Measurements from ENCODE around the gene TTLL7. TPM values are rescaled to one million over a fixed set of nuclear protein-coding genes. Genes with fewer than 3 reads are reported as not detected.
A peak's percentile ranks its signal among the peaks of the same experiment; 100 is the strongest.

The TTLL7 gene
- total and polyA plus RNA-seq, 9 donors, result 14.0 to 35.0 (median 22.1) TPM

DNA sequence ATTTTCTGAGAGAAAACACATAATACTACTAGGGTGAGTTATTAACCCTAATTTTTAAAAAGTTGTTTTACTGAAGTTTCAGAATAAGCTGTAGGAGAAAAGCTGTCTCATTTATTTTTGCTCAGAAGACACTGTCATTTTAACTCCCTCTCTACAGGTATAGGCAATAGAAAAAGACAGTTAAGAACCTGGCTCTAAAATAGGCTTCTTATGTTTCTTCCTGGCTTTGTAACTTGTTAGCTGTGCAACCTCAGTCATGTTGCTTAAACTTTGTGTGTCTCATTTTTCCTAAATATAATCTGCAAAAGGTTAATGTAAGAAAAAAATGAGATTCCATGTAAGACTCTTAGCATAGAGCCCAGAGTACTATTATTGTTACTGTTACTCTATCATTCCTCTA is 64.4 kb downstream of the TTLL7 start:
- H3K4me3 ChIP-seq (ENCODE audit: low read length), result no peak overlapping the region
- H3K9me3 ChIP-seq (replicated peaks; ENCODE audit: control insufficient read depth, low read depth, low read length), result no peaks in the 10 kb centered on the region
- H3K36me3 ChIP-seq (ENCODE audit: control insufficient read depth, insufficient read depth, low read length), result peaks cover 6% of the 10 kb centered on the region
- no peak for DNase-seq
- no peaks in the 10 kb centered on the region for H3K4me1 ChIP-seq (ENCODE audit: control insufficient read depth, insufficient read depth, low read length)
- H3K27me3 ChIP-seq (ENCODE audit: control insufficient read depth, insufficient read depth, low read length), result no peaks in the 10 kb centered on the region
- H3K27ac ChIP-seq (ENCODE audit: low read length), result no peak overlapping the region

DNA sequence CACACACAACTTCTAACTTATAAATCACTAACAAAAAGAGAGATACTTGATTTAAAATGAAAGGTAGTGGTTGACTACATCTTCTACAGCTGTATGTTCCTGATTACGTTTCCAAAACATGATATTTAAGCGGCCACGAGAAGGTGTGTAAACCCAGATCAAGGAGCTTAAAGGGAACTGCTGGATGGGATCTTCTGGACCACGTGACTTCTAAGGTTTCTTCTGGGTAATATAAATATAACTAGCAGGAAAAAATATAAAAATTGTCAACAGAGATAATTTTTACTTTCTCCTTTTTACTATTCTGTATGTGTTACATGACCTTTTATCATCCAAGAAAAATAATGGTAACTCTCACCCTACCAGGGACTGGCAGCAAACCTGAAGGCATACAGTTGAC is 66.2 kb downstream of the TTLL7 start:
- 80% methylated on average over 1 of the region's 4 CpGs for WGBS (ENCODE audit: insufficient coverage)
- H3K27me3 ChIP-seq (ENCODE audit: control insufficient read depth, insufficient read depth, low read length), result no peaks in the 10 kb centered on the region

DNA sequence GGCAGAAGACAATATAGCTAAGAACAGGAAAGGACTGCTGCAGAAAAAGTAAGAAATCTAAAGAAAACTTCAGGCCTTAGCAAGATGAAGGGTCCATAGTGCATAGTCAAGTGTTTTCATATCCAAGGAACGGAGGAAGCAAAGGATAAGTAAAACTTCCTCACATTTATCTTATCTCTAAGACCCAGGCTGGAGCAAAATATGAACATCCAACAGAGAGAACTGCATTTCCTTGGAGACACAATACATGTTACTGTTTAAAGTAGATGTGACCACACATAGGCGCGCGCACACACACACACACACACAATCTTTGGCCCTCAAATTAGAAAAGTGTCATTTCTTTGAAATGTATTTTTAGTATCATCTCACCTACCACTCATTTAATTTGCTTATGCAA is 66.7 kb downstream of the TTLL7 start:
- Histone ChIP-seq H3K36me3 (ENCODE audit: control insufficient read depth, insufficient read depth, low read length) (peaks cover 2% of the 10 kb centered on the region), H3K9me3 (replicated peaks; ENCODE audit: control insufficient read depth, low read depth, low read length) (no peaks in the 10 kb centered on the region), H3K27me3 (ENCODE audit: control insufficient read depth, insufficient read depth, low read length) (no peaks in the 10 kb centered on the region), H3K27ac (ENCODE audit: low read length) (no peak overlapping the region), H3K4me1 (ENCODE audit: control insufficient read depth, insufficient read depth, low read length) (no peaks in the 10 kb centered on the region), H3K4me3 (ENCODE audit: low read length) (no peak overlapping the region)
- WGBS (ENCODE audit: insufficient coverage), result no CpG with 5 or more reads among the region's 4 CpGs
- DNase-seq, result no peak

More for the DNA sequence above, 66.2 kb downstream of the TTLL7 start:
- Histone ChIP-seq H3K4me3 (ENCODE audit: low read length) (no peak overlapping the region), H3K36me3 (ENCODE audit: control insufficient read depth, insufficient read depth, low read length) (peaks cover 6% of the 10 kb centered on the region), H3K27ac (ENCODE audit: low read length) (no peak overlapping the region), H3K4me1 (ENCODE audit: control insufficient read depth, insufficient read depth, low read length) (no peaks in the 10 kb centered on the region), H3K9me3 (replicated peaks; ENCODE audit: control insufficient read depth, low read depth, low read length) (no peaks in the 10 kb centered on the region)
- DNase-seq, result no peak

DNA sequence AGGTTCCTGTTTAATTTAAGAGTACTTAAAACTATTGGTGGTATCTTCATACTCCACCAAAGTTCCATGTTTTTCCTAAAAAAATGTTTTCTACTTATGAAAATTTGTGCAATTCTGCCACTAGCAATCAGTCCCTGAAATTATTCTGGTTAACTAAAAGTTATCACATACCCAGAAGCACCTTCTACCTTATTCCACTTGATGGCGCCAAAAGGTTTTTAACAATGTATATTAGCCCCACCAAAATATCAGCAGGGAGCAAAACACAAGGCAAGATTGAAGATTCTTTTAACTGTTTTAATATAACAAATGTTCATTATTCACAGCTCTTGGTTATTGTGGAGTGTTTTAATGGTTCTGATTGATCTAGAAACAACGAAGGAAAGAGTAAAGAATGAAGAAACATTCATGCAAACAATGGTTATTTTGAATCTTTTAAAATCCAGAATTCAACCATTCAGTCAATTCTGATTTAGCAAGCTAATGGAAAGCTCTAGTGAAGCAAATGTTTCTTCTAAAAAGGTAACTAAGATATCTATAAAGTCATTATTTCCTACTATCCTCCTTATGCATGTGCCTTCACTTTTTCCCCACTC is 67.2 kb downstream of the TTLL7 start:
- WGBS (ENCODE audit: insufficient coverage), result no CpG with 5 or more reads among the region's 2 CpGs
- H3K27ac ChIP-seq (ENCODE audit: low read length), result no peak overlapping the region
- H3K9me3 ChIP-seq (replicated peaks; ENCODE audit: control insufficient read depth, low read depth, low read length), result no peaks in the 10 kb centered on the region
- DNase-seq, result peak; percentile 73
- H3K27me3 ChIP-seq (ENCODE audit: control insufficient read depth, insufficient read depth, low read length), result no peaks in the 10 kb centered on the region
- no peaks in the 10 kb centered on the region for H3K4me1 ChIP-seq (ENCODE audit: control insufficient read depth, insufficient read depth, low read length)
- no peak overlapping the region for H3K4me3 ChIP-seq (ENCODE audit: low read length)
- peaks cover 2% of the 10 kb centered on the region for H3K36me3 ChIP-seq (ENCODE audit: control insufficient read depth, insufficient read depth, low read length)

DNA sequence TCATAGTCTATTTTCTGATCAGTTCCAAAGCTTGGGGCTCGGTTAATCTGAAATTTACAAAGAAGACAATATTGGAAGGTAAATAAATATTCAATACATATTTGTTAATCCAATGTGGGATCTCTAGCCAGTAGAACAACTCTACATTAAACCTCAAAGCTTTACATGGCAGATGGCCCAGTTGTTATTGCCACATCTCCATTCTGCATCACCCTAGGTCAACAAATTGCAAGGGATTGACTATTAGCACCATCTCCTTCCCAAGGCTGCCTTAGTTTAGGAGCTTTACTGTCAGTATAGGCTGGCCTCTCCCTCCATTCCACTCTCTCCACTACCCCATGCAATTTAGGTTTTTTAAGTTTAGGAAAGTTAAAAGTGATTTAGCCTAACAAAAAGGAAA is 69.7 kb downstream of the TTLL7 start:
- no peaks in the 10 kb centered on the region for H3K27me3 ChIP-seq (ENCODE audit: control insufficient read depth, insufficient read depth, low read length)
- DNase-seq, result no peak
- no peaks in the 10 kb centered on the region for H3K4me1 ChIP-seq (ENCODE audit: control insufficient read depth, insufficient read depth, low read length)
- H3K4me3 ChIP-seq (ENCODE audit: low read length), result no peak overlapping the region
- no peak overlapping the region for H3K27ac ChIP-seq (ENCODE audit: low read length)
- no peaks in the 10 kb centered on the region for H3K9me3 ChIP-seq (replicated peaks; ENCODE audit: control insufficient read depth, low read depth, low read length)
- peaks cover 7% of the 10 kb centered on the region for H3K36me3 ChIP-seq (ENCODE audit: control insufficient read depth, insufficient read depth, low read length)
- WGBS (ENCODE audit: insufficient coverage), result no CpG with 5 or more reads among the region's 1 CpG

DNA sequence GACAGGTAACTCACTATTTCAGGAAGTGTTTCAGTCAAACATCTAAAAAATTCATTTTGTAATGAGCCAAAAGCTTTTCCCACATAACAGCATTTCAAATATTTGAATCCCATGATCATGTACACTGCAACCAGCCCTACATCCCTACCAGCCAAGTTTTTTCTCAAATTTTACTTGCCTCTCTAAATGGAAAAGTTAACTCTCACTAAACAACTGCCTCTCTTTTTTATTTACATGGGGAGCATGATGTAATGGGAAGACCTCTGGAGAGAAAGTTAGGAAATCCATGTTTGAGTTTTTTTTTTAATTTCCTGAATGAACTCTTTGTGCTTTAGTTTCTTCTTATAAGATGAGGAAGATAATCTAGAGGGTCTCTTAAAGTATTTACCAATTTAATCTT is 70.5 kb downstream of the TTLL7 start:
- no peak overlapping the region for H3K4me3 ChIP-seq (ENCODE audit: low read length)
- peaks cover 7% of the 10 kb centered on the region for H3K36me3 ChIP-seq (ENCODE audit: control insufficient read depth, insufficient read depth, low read length)
- H3K27me3 ChIP-seq (ENCODE audit: control insufficient read depth, insufficient read depth, low read length), result no peaks in the 10 kb centered on the region
- no peaks in the 10 kb centered on the region for H3K9me3 ChIP-seq (replicated peaks; ENCODE audit: control insufficient read depth, low read depth, low read length)
- DNase-seq, result peak; percentile 8
- no peak overlapping the region for H3K27ac ChIP-seq (ENCODE audit: low read length)
- no peaks in the 10 kb centered on the region for H3K4me1 ChIP-seq (ENCODE audit: control insufficient read depth, insufficient read depth, low read length)

DNA sequence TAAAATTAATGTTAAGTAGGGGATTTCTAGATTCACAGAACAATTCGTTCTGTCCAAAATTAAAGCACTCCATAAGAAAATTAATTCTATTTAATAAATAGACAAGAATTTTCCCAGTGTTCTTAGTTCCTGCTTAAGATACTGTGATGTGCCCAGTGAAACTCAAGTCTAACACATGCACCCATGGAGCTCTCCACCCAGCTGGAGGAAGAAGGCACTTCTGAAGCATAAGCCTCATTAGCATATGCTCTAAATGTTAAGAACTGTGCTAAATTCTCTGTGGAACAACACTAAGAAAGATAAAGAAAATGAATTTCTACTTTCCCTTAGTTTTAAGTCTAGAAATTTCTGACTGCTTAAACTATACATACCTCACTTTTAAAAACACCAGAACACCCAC is 71.2 kb downstream of the TTLL7 start:
- no peaks in the 10 kb centered on the region for H3K27me3 ChIP-seq (ENCODE audit: control insufficient read depth, insufficient read depth, low read length)
- no CpG with 5 or more reads among the region's 1 CpG for WGBS (ENCODE audit: insufficient coverage)

DNA sequence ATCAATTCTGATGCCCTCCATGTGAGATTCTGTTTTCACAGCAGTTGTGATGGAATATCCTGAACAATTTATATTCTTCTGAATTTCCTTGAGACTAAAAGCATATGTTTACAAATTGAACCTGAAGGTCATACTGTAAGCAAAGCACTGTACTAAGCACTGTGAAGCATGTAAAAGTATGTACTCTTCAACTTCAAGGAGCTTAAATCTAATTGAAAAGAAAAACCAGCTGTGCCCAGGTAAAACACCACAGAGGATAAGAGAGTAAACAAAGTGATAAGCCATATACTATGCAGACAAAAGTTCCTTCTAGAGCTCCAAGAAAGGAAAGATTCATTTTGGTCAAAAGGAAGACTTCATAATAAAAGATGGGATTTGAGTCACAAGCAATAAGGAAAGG is 71.9 kb downstream of the TTLL7 start:
- Histone ChIP-seq H3K4me3 (ENCODE audit: low read length) (no peak overlapping the region), H3K27me3 (ENCODE audit: control insufficient read depth, insufficient read depth, low read length) (no peaks in the 10 kb centered on the region), H3K4me1 (ENCODE audit: control insufficient read depth, insufficient read depth, low read length) (no peaks in the 10 kb centered on the region), H3K9me3 (replicated peaks; ENCODE audit: control insufficient read depth, low read depth, low read length) (no peaks in the 10 kb centered on the region), H3K27ac (ENCODE audit: low read length) (no peak overlapping the region), H3K36me3 (ENCODE audit: control insufficient read depth, insufficient read depth, low read length) (peaks cover 6% of the 10 kb centered on the region)
- DNase-seq, result no peak

More for the DNA sequence above, 71.2 kb downstream of the TTLL7 start:
- H3K36me3 ChIP-seq (ENCODE audit: control insufficient read depth, insufficient read depth, low read length), result peaks cover 6% of the 10 kb centered on the region
- H3K4me1 ChIP-seq (ENCODE audit: control insufficient read depth, insufficient read depth, low read length), result no peaks in the 10 kb centered on the region
- H3K4me3 ChIP-seq (ENCODE audit: low read length), result no peak overlapping the region
- H3K27ac ChIP-seq (ENCODE audit: low read length), result no peak overlapping the region
- H3K9me3 ChIP-seq (replicated peaks; ENCODE audit: control insufficient read depth, low read depth, low read length), result no peaks in the 10 kb centered on the region
- no peak for DNase-seq

DNA sequence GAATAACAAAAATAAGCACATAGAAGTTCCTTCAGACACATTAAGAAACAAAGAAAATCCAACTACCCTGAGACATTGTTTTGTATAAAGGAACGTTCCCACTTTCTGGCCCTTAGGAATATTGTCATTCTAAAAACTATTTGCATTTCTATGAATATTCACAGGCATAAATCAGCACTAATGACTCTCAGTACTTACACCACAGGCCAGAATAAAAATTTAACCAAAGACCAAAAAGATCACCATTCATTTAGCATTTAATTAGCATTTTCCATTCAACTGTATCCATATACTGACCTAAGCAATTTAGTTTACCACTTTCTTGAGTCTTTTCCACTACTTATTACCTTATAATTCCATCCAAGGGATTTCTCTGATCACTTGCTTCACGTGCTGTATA is 75.4 kb downstream of the TTLL7 start:
- Histone ChIP-seq H3K4me1 (ENCODE audit: control insufficient read depth, insufficient read depth, low read length) (no peaks in the 10 kb centered on the region), H3K36me3 (ENCODE audit: control insufficient read depth, insufficient read depth, low read length) (peaks cover 16% of the 10 kb centered on the region), H3K27ac (ENCODE audit: low read length) (no peak overlapping the region), H3K9me3 (replicated peaks; ENCODE audit: control insufficient read depth, low read depth, low read length) (no peaks in the 10 kb centered on the region), H3K27me3 (ENCODE audit: control insufficient read depth, insufficient read depth, low read length) (no peaks in the 10 kb centered on the region), H3K4me3 (ENCODE audit: low read length) (no peak overlapping the region)
- DNase-seq, result no peak
- WGBS (ENCODE audit: insufficient coverage), result no CpG with 5 or more reads among the region's 2 CpGs

DNA sequence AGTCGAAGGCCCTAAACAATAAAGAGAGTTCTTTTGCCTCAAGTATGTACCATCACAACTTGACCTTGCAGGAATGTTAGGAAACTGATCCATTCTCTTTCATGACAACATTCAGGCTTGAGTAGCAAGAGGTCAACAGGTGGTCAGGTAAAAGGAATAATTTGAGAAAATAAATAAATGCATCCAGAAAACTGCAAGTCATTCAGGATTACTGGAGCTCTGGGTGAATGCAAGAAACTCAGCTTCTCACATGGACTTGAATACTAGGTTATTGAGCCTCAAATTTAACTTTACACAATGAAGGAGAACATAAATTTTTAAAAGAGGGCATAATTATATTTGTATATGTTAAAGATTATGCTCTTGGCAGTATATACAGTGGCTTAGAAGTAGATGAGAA is 76.5 kb downstream of the TTLL7 start:
- DNase-seq, result no peak
- no peaks in the 10 kb centered on the region for H3K9me3 ChIP-seq (replicated peaks; ENCODE audit: control insufficient read depth, low read depth, low read length)
- H3K4me3 ChIP-seq (ENCODE audit: low read length), result no peak overlapping the region
- H3K27ac ChIP-seq (ENCODE audit: low read length), result no peak overlapping the region
- peaks cover 16% of the 10 kb centered on the region for H3K36me3 ChIP-seq (ENCODE audit: control insufficient read depth, insufficient read depth, low read length)
- no peaks in the 10 kb centered on the region for H3K4me1 ChIP-seq (ENCODE audit: control insufficient read depth, insufficient read depth, low read length)
- WGBS (ENCODE audit: insufficient coverage), result no CpG with 5 or more reads among the region's 1 CpG
- no peaks in the 10 kb centered on the region for H3K27me3 ChIP-seq (ENCODE audit: control insufficient read depth, insufficient read depth, low read length)

DNA sequence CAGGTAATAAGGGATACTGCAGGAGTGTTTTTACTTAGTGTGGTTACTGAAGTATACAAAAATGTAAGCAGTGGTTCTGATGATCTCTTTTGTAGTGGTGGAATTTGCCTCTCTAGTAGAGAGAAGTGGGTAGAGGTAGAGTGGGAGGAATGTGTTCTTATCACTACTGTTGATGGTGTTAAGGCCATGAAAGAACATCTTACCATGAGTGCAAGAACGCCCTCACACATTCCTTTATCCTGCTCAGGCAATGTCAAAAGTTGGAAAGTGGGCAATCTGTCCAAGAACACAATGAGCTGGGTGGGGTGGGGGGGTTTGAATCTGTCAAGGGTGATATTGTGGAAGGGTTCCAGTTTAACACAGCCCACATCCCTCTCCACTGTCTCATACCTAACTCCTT is 78.6 kb downstream of the TTLL7 start:
- H3K27ac ChIP-seq (ENCODE audit: low read length), result no peak overlapping the region
- WGBS (ENCODE audit: insufficient coverage), result no CpG with 5 or more reads among the region's 1 CpG
- no peak overlapping the region for H3K4me3 ChIP-seq (ENCODE audit: low read length)
- no peaks in the 10 kb centered on the region for H3K27me3 ChIP-seq (ENCODE audit: control insufficient read depth, insufficient read depth, low read length)
- no peak for DNase-seq
- H3K36me3 ChIP-seq (ENCODE audit: control insufficient read depth, insufficient read depth, low read length), result peaks cover 15% of the 10 kb centered on the region
- H3K4me1 ChIP-seq (ENCODE audit: control insufficient read depth, insufficient read depth, low read length), result no peaks in the 10 kb centered on the region
- no peaks in the 10 kb centered on the region for H3K9me3 ChIP-seq (replicated peaks; ENCODE audit: control insufficient read depth, low read depth, low read length)
